BLaER1 treated with 17β-estradiol and CSF1 and Interleukin-3, amounts not matched to agents 10 nM and 100 nM (cell line): ENCODE measurements around the gene HAAO.
"Not testable (repeated sequence)": the region's sequence is repeated elsewhere in the genome, so short reads cannot be mapped to it uniquely, and the experiment has no call there.

Experiments
- H3K27ac ChIP-seq, 11 experiments: shearing (Covaris generic); formaldehyde crosslinking; 2 replicates each; pipeline ENCODE4 v1.8.1; 2022
- H3K27me3 ChIP-seq, 11 experiments: shearing (Covaris generic); formaldehyde crosslinking; 2 replicates each; pipeline ENCODE4 v1.8.1; 2022
- H3K36me3 ChIP-seq, 11 experiments: shearing (Covaris generic); formaldehyde crosslinking; 2 replicates each; pipeline ENCODE4 v1.8.1; 2022
- H3K4me1 ChIP-seq, 10 experiments: shearing (Covaris generic); formaldehyde crosslinking; 2 replicates each; pipeline ENCODE4 v1.8.1; 2022
- H3K4me2 ChIP-seq, 11 experiments: shearing (Covaris generic); formaldehyde crosslinking; 2 replicates each; pipeline ENCODE4 v1.8.1; 2022
- H3K4me3 ChIP-seq, 10 experiments: shearing (Covaris generic); formaldehyde crosslinking; 2 replicates each; pipeline ENCODE4 v1.8.1; 2022
- H3K9ac ChIP-seq, 11 experiments: shearing (Covaris generic); formaldehyde crosslinking; 2 replicates each; pipeline ENCODE4 v1.8.1; 2022
- H3K9me3 ChIP-seq, 11 experiments: shearing (Covaris generic); formaldehyde crosslinking; replicated peaks in 1 of 11; 2 replicates each; pipeline ENCODE4 v1.8.1; 2022
- H4K20me1 ChIP-seq, 11 experiments: shearing (Covaris generic); formaldehyde crosslinking; 2 replicates each; pipeline ENCODE4 v1.8.1; 2022
- Cebpa-rat ChIP-seq, 11 experiments: shearing (Covaris generic); IDR thresholded peaks; 2 replicates each; pipeline ENCODE4 v1.8.1; 2022

The HAAO gene

GRCh38 chr2:42792583-42793333 lies at the start of gene HAAO:
HAAO (minus strand) TSS chr2:42792583; CDS start chr2:42792536, 47 bp downstream.
- peak within 1 kb of the TSS; percentile 78 to 96 (median 92) for H3K4me2 ChIP-seq
- peak within 1 kb of the TSS; percentile 44 to 78 (median 72) for H3K9ac ChIP-seq

GRCh38 chr2:42841344-42841743 lies 49.0 kb upstream of the HAAO start:
- Histone ChIP-seq H3K4me2 (peak overlapping the region in 3 of 11 experiments; percentile 55 to 72 (median 60); a peak in 4 of 22 replicates), H4K20me1 (no peaks in the 10 kb centered on the region), H3K27me3 (no peaks in the 10 kb centered on the region), H3K36me3 (no peaks in the 10 kb centered on the region), H3K9me3 (peaks cover 0 to 24% (median 6%) of the 10 kb centered on the region in 11 experiments; a peak in 12 of 22 replicates), H3K9ac (no peak overlapping the region), H3K27ac (no peak overlapping the region), H3K4me3 (no peak overlapping the region), H3K4me1 (peaks cover 15 to 46% (median 28%) of the 10 kb centered on the region in 10 experiments)
- TF ChIP-seq Cebpa-rat (IDR thresholded peaks at IDR 0.05), result no peak

More at GRCh38 chr2:42792583-42793333, at the start of gene HAAO:
- H3K9me3 ChIP-seq, result peaks cover 0 to 16% (median 0%) of the 10 kb centered on the region in 11 experiments; a peak in 4 of 22 replicates
- H3K4me3 ChIP-seq, result peak within 1 kb of the TSS; percentile 50 to 71 (median 60)
- peaks cover 0 to 4% (median 0%) of the 10 kb centered on the region in 11 experiments; a peak in 1 of 22 replicates for H4K20me1 ChIP-seq
- peaks cover 26 to 53% (median 46%) of the 10 kb centered on the region in 10 experiments for H3K4me1 ChIP-seq
- no peak for TF ChIP-seq Cebpa-rat (IDR thresholded peaks at IDR 0.05)
- H3K27ac ChIP-seq, result peak within 1 kb of the TSS in 9 of 11 experiments; percentile 35 to 76 (median 61); a peak in 20 of 22 replicates
- peaks cover 41 to 55% (median 49%) of the 10 kb centered on the region in 11 experiments for H3K27me3 ChIP-seq
- no peaks in the 10 kb centered on the region for H3K36me3 ChIP-seq

GRCh38 chr2:42840760-42841159 lies 48.4 kb upstream of the HAAO start:
- H3K4me1 ChIP-seq, result peaks cover 15 to 51% (median 34%) of the 10 kb centered on the region in 10 experiments
- no peaks in the 10 kb centered on the region for H3K27me3 ChIP-seq
- H3K9me3 ChIP-seq, result peaks cover 0 to 25% (median 6%) of the 10 kb centered on the region in 11 experiments; a peak in 12 of 22 replicates
- H3K9ac ChIP-seq, result no peak overlapping the region
- no peak overlapping the region for H3K27ac ChIP-seq
- no peaks in the 10 kb centered on the region for H3K36me3 ChIP-seq
- no peak overlapping the region for H3K4me2 ChIP-seq
- H4K20me1 ChIP-seq, result no peaks in the 10 kb centered on the region
- no peak overlapping the region for H3K4me3 ChIP-seq
- no peak for TF ChIP-seq Cebpa-rat (IDR thresholded peaks at IDR 0.05)

- H3K9me3 ChIP-seq, result peaks cover 0 to 32% (median 6%) of the 10 kb centered on the region in 11 experiments; a peak in 12 of 22 replicates
- peaks cover 10 to 55% (median 36%) of the 10 kb centered on the region in 10 experiments for H3K4me1 ChIP-seq
- no peak overlapping the region for H3K27ac ChIP-seq
- H3K4me3 ChIP-seq, result no peak overlapping the region
- H3K4me2 ChIP-seq, result no peak overlapping the region; a peak in 1 of 22 replicates
- no peaks in the 10 kb centered on the region for H3K27me3 ChIP-seq
- H3K36me3 ChIP-seq, result no peaks in the 10 kb centered on the region
- H3K9ac ChIP-seq, result no peak overlapping the region
- no peak for TF ChIP-seq Cebpa-rat (IDR thresholded peaks at IDR 0.05)
- no peaks in the 10 kb centered on the region for H4K20me1 ChIP-seq
Measured at GRCh38 chr2:42839809-42840501, 47.6 kb upstream of the HAAO start.

- H3K4me1 ChIP-seq, result peaks cover 5 to 51% (median 29%) of the 10 kb centered on the region in 10 experiments; a peak in 19 of 20 replicates
- H3K27ac ChIP-seq, result no peak overlapping the region
- no peak overlapping the region for H3K9ac ChIP-seq
- H3K9me3 ChIP-seq, result peaks cover 0 to 34% (median 6%) of the 10 kb centered on the region in 11 experiments; a peak in 12 of 22 replicates
- H3K27me3 ChIP-seq, result no peaks in the 10 kb centered on the region
- no peak overlapping the region for H3K4me3 ChIP-seq
- no peaks in the 10 kb centered on the region for H4K20me1 ChIP-seq
- H3K4me2 ChIP-seq, result no peak overlapping the region
- TF ChIP-seq Cebpa-rat (IDR thresholded peaks at IDR 0.05), result no peak
- H3K36me3 ChIP-seq, result no peaks in the 10 kb centered on the region
Measured at GRCh38 chr2:42838133-42838532, 45.8 kb upstream of the HAAO start.

GRCh38 chr2:42835577-42836371 lies 43.4 kb upstream of the HAAO start:
- peak overlapping the region in 8 of 11 experiments; percentile 37 to 75 (median 52); a peak in 15 of 22 replicates for H3K4me2 ChIP-seq
- peak overlapping the region in 7 of 11 experiments; percentile 28 to 68 (median 48); a peak in 11 of 22 replicates for H3K27ac ChIP-seq
- no peaks in the 10 kb centered on the region for H4K20me1 ChIP-seq
- peak in 3 of 11 experiments; percentile 62 to 80 (median 70); a peak in 6 of 22 replicates for TF ChIP-seq Cebpa-rat (IDR thresholded peaks at IDR 0.05)
- no peaks in the 10 kb centered on the region for H3K27me3 ChIP-seq
- peaks cover 0 to 32% (median 19%) of the 10 kb centered on the region in 10 experiments; a peak in 14 of 20 replicates for H3K4me1 ChIP-seq
- H3K4me3 ChIP-seq, result peak overlapping the region in 1 of 10 experiments; percentile 36; a peak in 1 of 20 replicates
- peak overlapping the region in 2 of 11 experiments; percentile 7 to 43; a peak in 2 of 22 replicates for H3K9ac ChIP-seq
- no peaks in the 10 kb centered on the region for H3K36me3 ChIP-seq
- peaks cover 0 to 34% (median 6%) of the 10 kb centered on the region in 11 experiments; a peak in 12 of 22 replicates for H3K9me3 ChIP-seq

GRCh38 chr2:42834161-42834560 lies 41.8 kb upstream of the HAAO start:
- no peak overlapping the region for H3K9ac ChIP-seq
- H3K27ac ChIP-seq, result no peak overlapping the region
- H3K4me1 ChIP-seq, result peaks cover 0 to 45% (median 25%) of the 10 kb centered on the region in 10 experiments; a peak in 16 of 20 replicates
- no peak overlapping the region for H3K4me3 ChIP-seq
- no peak for TF ChIP-seq Cebpa-rat (IDR thresholded peaks at IDR 0.05)
- no peaks in the 10 kb centered on the region for H4K20me1 ChIP-seq
- H3K9me3 ChIP-seq, result peaks cover 0 to 34% (median 6%) of the 10 kb centered on the region in 11 experiments; a peak in 12 of 22 replicates
- H3K27me3 ChIP-seq, result no peaks in the 10 kb centered on the region
- no peaks in the 10 kb centered on the region for H3K36me3 ChIP-seq
- peak overlapping the region in 1 of 11 experiments; percentile 69; a peak in 1 of 22 replicates for H3K4me2 ChIP-seq

- no peaks in the 10 kb centered on the region for H3K36me3 ChIP-seq
- no peaks in the 10 kb centered on the region for H4K20me1 ChIP-seq
- H3K4me2 ChIP-seq, result no peak overlapping the region
- no peak overlapping the region for H3K9ac ChIP-seq
- H3K4me3 ChIP-seq, result no peak overlapping the region
- H3K9me3 ChIP-seq, result peaks cover 0 to 19% (median 3%) of the 10 kb centered on the region in 11 experiments; a peak in 11 of 22 replicates
- no peaks in the 10 kb centered on the region for H3K27me3 ChIP-seq
- peaks cover 9 to 54% (median 28%) of the 10 kb centered on the region in 10 experiments; a peak in 18 of 20 replicates for H3K4me1 ChIP-seq
- no peak for TF ChIP-seq Cebpa-rat (IDR thresholded peaks at IDR 0.05)
- no peak overlapping the region for H3K27ac ChIP-seq
Measured at GRCh38 chr2:42832289-42832634, 39.9 kb upstream of the HAAO start.

- not testable (repeated sequence) for H3K4me2 ChIP-seq, H4K20me1 ChIP-seq, H3K27ac ChIP-seq, H3K27me3 ChIP-seq, H3K9ac ChIP-seq, H3K36me3 ChIP-seq, H3K4me3 ChIP-seq
- peaks cover 9 to 48% (median 25%) of the 10 kb centered on the region in 10 experiments; a peak in 18 of 20 replicates for H3K4me1 ChIP-seq
- H3K9me3 ChIP-seq, result peaks cover 0 to 14% (median 0%) of the 10 kb centered on the region in 11 experiments; a peak in 4 of 22 replicates
Measured at GRCh38 chr2:42831575-42832288, 39.3 kb upstream of the HAAO start.
